H9 (cell line): ENCODE data around the gene MRPS27. TPM values are rescaled to one million over a fixed set of nuclear protein-coding genes. Genes with fewer than 3 reads are reported as not detected.

ENCODE experiments used
- DNase-seq: peaks from one replicate; pipeline ENCODE4 v3.0.0-alpha.2; 2017
- H2AFZ ChIP-seq: one replicate; pipeline ENCODE4 v1.6.1; 2013; ENCODE audit warnings: mild to moderate bottlenecking, low read length, control low read depth, moderate library complexity
- H2AK5ac ChIP-seq: 2 replicates; pipeline ENCODE4 v1.6.1; 2013; ENCODE audit warnings: low read length, control low read depth, mixed read lengths; ENCODE audit not compliant: insufficient read length
- H2BK120ac ChIP-seq: one replicate; pipeline ENCODE4 v1.6.1; 2013; ENCODE audit warnings: low read depth, mild to moderate bottlenecking, low read length, control low read depth, inconsistent platforms; ENCODE audit not compliant: poor library complexity, severe bottlenecking
- H2BK12ac ChIP-seq: 2 replicates; pipeline ENCODE4 v1.6.1; 2013; ENCODE audit warnings: low read length, control low read depth, mixed read lengths, low read depth; ENCODE audit not compliant: insufficient read length
- H2BK15ac ChIP-seq: 2 replicates; pipeline ENCODE4 v1.6.1; 2013; ENCODE audit warnings: low read depth, low read length, control low read depth
- H2BK20ac ChIP-seq: one replicate; pipeline ENCODE4 v1.6.1; 2013; ENCODE audit warnings: low read depth, mild to moderate bottlenecking, low read length, control low read depth, inconsistent platforms; ENCODE audit not compliant: poor library complexity, severe bottlenecking
- H2BK5ac ChIP-seq: 2 replicates; pipeline ENCODE4 v1.6.1; 2013; ENCODE audit warnings: low read length, control low read depth, mixed read lengths; ENCODE audit not compliant: insufficient read length
- H3K14ac ChIP-seq: 2 replicates; pipeline ENCODE4 v1.6.1; 2013; ENCODE audit warnings: low read length, control low read depth; ENCODE audit not compliant: insufficient read depth
- H3K18ac ChIP-seq: 2 replicates; pipeline ENCODE4 v1.6.1; 2013; ENCODE audit warnings: low read depth, mild to moderate bottlenecking, mixed read lengths, low read length, control low read depth; ENCODE audit not compliant: insufficient read length
- H3K23ac ChIP-seq: 2 replicates; pipeline ENCODE4 v1.6.1; 2013; ENCODE audit warnings: low read length, control low read depth, mixed read lengths, low read depth; ENCODE audit not compliant: insufficient read length
- H3K23me2 ChIP-seq: 2 replicates; pipeline ENCODE4 v1.6.1; 2013; ENCODE audit warnings: low read depth, mild to moderate bottlenecking, mixed read lengths, low read length, control low read depth; ENCODE audit not compliant: insufficient read length, poor library complexity, severe bottlenecking
- H3K27ac ChIP-seq: 2 replicates; pipeline ENCODE4 v1.5.1; 2013; ENCODE audit warnings: low read length, control low read depth, mixed read lengths, low read depth; ENCODE audit not compliant: insufficient read length
- H3K27me3 ChIP-seq: 2 replicates; pipeline ENCODE4 v1.6.1; 2013; ENCODE audit warnings: low read length, control low read depth, inconsistent platforms; ENCODE audit not compliant: insufficient read depth
- H3K4ac ChIP-seq: 2 replicates; pipeline ENCODE4 v1.6.1; 2013; ENCODE audit warnings: low read depth, mild to moderate bottlenecking, control low read depth, inconsistent platforms, low read length, moderate library complexity
- H3K4me1 ChIP-seq: 2 replicates; pipeline ENCODE4 v1.6.1; 2013; ENCODE audit warnings: low read length, control low read depth, inconsistent platforms; ENCODE audit not compliant: insufficient read depth
- H3K4me2 ChIP-seq: 2 replicates; pipeline ENCODE4 v1.6.1; 2013; ENCODE audit warnings: low read length, control low read depth, mixed read lengths; ENCODE audit not compliant: insufficient read length, insufficient read depth
- H3K56ac ChIP-seq: 2 replicates; pipeline ENCODE4 v1.6.1; 2013; ENCODE audit warnings: low read depth, mild to moderate bottlenecking, mixed read lengths, low read length, control low read depth; ENCODE audit not compliant: insufficient read length
- H3K79me1 ChIP-seq: 2 replicates; pipeline ENCODE4 v1.6.1; 2013; ENCODE audit warnings: low read depth, mild to moderate bottlenecking, moderate library complexity, low read length, control low read depth, inconsistent platforms; ENCODE audit not compliant: insufficient read depth, poor library complexity, severe bottlenecking
- H3K79me2 ChIP-seq: 2 replicates; pipeline ENCODE4 v1.6.1; 2013; ENCODE audit warnings: low read length, control low read depth, inconsistent platforms; ENCODE audit not compliant: insufficient read depth
- H3K9ac ChIP-seq: 2 replicates; pipeline ENCODE4 v1.6.1; 2013; ENCODE audit warnings: low read length, control low read depth, mixed read lengths; ENCODE audit not compliant: insufficient read length; ENCODE audit errors: extremely low read depth
- H3K9me3 ChIP-seq: one replicate; pipeline ENCODE4 v1.6.1; 2013; ENCODE audit warnings: low read depth, low read length, inconsistent platforms; ENCODE audit not compliant: control insufficient read depth
- H3T11ph ChIP-seq: one replicate; pipeline ENCODE4 v1.6.1; 2013; ENCODE audit warnings: mild to moderate bottlenecking, low read length, control low read depth, inconsistent platforms
- H4K20me1 ChIP-seq: one replicate; pipeline ENCODE4 v1.6.1; 2013; ENCODE audit not compliant: control insufficient read depth, insufficient read length, insufficient read depth
- H4K5ac ChIP-seq: 2 replicates; pipeline ENCODE4 v1.6.1; 2013; ENCODE audit warnings: low read depth, mild to moderate bottlenecking, mixed read lengths, low read length, control low read depth; ENCODE audit not compliant: insufficient read length
- H4K8ac ChIP-seq: replicated peaks from 2 replicates; pipeline ENCODE4 v1.6.1; 2013; ENCODE audit warnings: low read length, control low read depth, mixed read lengths, low read depth; ENCODE audit not compliant: insufficient read length
- H4K91ac ChIP-seq: 2 replicates; pipeline ENCODE4 v1.6.1; 2013; ENCODE audit warnings: low read depth, mild to moderate bottlenecking, moderate library complexity, mixed read lengths, low read length, control low read depth; ENCODE audit not compliant: insufficient read length
- H3K27ac Mint-ChIP-seq, 3 experiments: 2 replicates in 2 of 3; 3 replicates in 1 of 3; pipeline ENCODE4 v1.8.0; 2020 to 2021; ENCODE audit warnings: mixed read lengths in 3 of 3, mild to moderate bottlenecking in 1 of 3, moderate library complexity in 1 of 3
- H3K27me3 Mint-ChIP-seq: 2 replicates; pipeline ENCODE4 v1.8.0; 2021; ENCODE audit warnings: low read depth, mild to moderate bottlenecking, moderate library complexity, mixed read lengths
- H3K36me3 Mint-ChIP-seq, 3 experiments: 2 replicates in 2 of 3; 3 replicates in 1 of 3; pipeline ENCODE4 v1.8.0; 2020 to 2021; ENCODE audit warnings: low read depth in 3 of 3, mixed read lengths in 3 of 3; ENCODE audit not compliant: insufficient read depth in 1 of 3
- H3K4me1 Mint-ChIP-seq, 2 experiments: 2 replicates each; pipeline ENCODE4 v1.8.0; 2020; ENCODE audit warnings: mixed read lengths in 2 of 2
- H3K4me3 Mint-ChIP-seq, 2 experiments: 2 replicates in 1 of 2; 3 replicates in 1 of 2; pipeline ENCODE4 v1.8.0; 2020 to 2021; ENCODE audit warnings: mild to moderate bottlenecking in 2 of 2, mixed read lengths in 2 of 2, moderate library complexity in 1 of 2
- H3K9me3 Mint-ChIP-seq, 2 experiments: 2 replicates in 1 of 2; 3 replicates in 1 of 2; pipeline ENCODE4 v1.8.0; 2020; ENCODE audit warnings: mild to moderate bottlenecking in 2 of 2, mixed read lengths in 2 of 2, moderate library complexity in 1 of 2
- CTCF ChIP-seq: fragments of 200-600 bp; sonication (generic); conservative IDR thresholded peaks from 3 replicates; pipeline ENCODE4 v1.8.0; 2021; ENCODE audit warnings: antibody characterized with exemption, mild to moderate bottlenecking
- WGBS: extraction: QIAGEN DNeasy Blood & Tissue Kit; methylation state at CpG from one replicate; pipeline ENCODE4 v1.1.7; 2013; ENCODE audit warnings: missing lambda C conversion rate, low lambda C conversion rate, mixed read lengths; ENCODE audit not compliant: insufficient read length; ENCODE audit errors: extremely low coverage; 5-methylcytosine and 5-hydroxymethylcytosine counted together
- total RNA-seq: library from RNA; stranded (reverse); gene quantifications from 2 replicates; pipeline ENCODE4 v1.2.1, GENCODE V29; 2021

The MRPS27 gene
- total RNA-seq, 1 experiment from 2014 or later: 83.3 TPM

GRCh38 chr5:72282878-72283277, 37.2 kb downstream of the MRPS27 start:
- Histone ChIP-seq H3K27ac (no peak overlapping the region), H3K27me3 (no peaks in the 10 kb centered on the region), H2BK12ac (no peak overlapping the region), H4K20me1 (no peaks in the 10 kb centered on the region), H3K56ac (no peak overlapping the region), H3K79me2 (no peaks in the 10 kb centered on the region), H2AFZ (no peak overlapping the region), H2AK5ac (no peak overlapping the region), H2BK15ac (no peak overlapping the region), H3K14ac (no peak overlapping the region), H4K91ac (no peak overlapping the region), H3K18ac (no peak overlapping the region), H2BK5ac (no peak overlapping the region), H3K9me3 (no peaks in the 10 kb centered on the region), H2BK120ac (no peak overlapping the region), H4K8ac (no peak overlapping the region), H3K23ac (no peak overlapping the region), H3K23me2 (no peaks in the 10 kb centered on the region), H3K9ac (no peak overlapping the region), H3K4me1 (no peaks in the 10 kb centered on the region), H3K4me2 (no peak overlapping the region), H4K5ac (no peak overlapping the region), H2BK20ac (no peak overlapping the region), H3T11ph (no peak overlapping the region), H3K4ac (no peak overlapping the region), H3K79me1 (no peaks in the 10 kb centered on the region)
- peaks cover 8 to 19% (median 17%) of the 10 kb centered on the region in 3 experiments for H3K36me3 Mint-ChIP-seq
- H3K27me3 Mint-ChIP-seq: no peaks in the 10 kb centered on the region
- WGBS: no CpG with 5 or more reads among the region's 2 CpGs
- H3K27ac Mint-ChIP-seq: no peak overlapping the region; a peak in 1 of 7 replicates
- no peak for TF ChIP-seq CTCF
- H3K4me3 Mint-ChIP-seq: no peak overlapping the region
- DNase-seq: no peak
- H3K4me1 Mint-ChIP-seq: no peaks in the 10 kb centered on the region
- no peaks in the 10 kb centered on the region for H3K9me3 Mint-ChIP-seq
